ENCODE measurements around the gene CYP2R1.

CYP2R1 gene

GRCh38 chr11:14860511-14860910 lies 31.5 kb downstream of the CYP2R1 start:
- Histone ChIP-seq H3K27me3 (no peaks in the 10 kb centered on the region), H3K27ac (no peak overlapping the region), H3K4me1 (no peaks in the 10 kb centered on the region), H3K36me3 (no peaks in the 10 kb centered on the region), H3K4me3 (no peak overlapping the region), H3K9me3 (peaks cover 0 to 4% (median 0%) of the 10 kb centered on the region in 3 donors)
- no peak for DNase-seq
- intact Hi-C loops (cut with DNase I; ENCODE audit: low total_unique reads), result no loop called here
- TF ChIP-seq CTCF (IDR thresholded peaks at IDR 0.05), result no peak

GRCh38 chr11:14858404-14858803 lies 33.6 kb downstream of the CYP2R1 start:
- TF ChIP-seq CTCF (IDR thresholded peaks at IDR 0.05), result no peak
- no peak overlapping the region for H3K27ac ChIP-seq
- H3K4me3 ChIP-seq, result no peak overlapping the region
- peaks cover 0 to 2% (median 0%) of the 10 kb centered on the region in 3 donors for H3K9me3 ChIP-seq
- no peak for DNase-seq
- H3K36me3 ChIP-seq, result no peaks in the 10 kb centered on the region
- no peaks in the 10 kb centered on the region for H3K4me1 ChIP-seq
- no peaks in the 10 kb centered on the region for H3K27me3 ChIP-seq
- intact Hi-C loops (cut with DNase I; ENCODE audit: low total_unique reads), result no loop called here

GRCh38 chr11:14857621-14858020 lies 34.4 kb downstream of the CYP2R1 start:
- TF ChIP-seq CTCF (IDR thresholded peaks at IDR 0.05), result no peak
- intact Hi-C loops (cut with DNase I; ENCODE audit: low total_unique reads), result no loop called here
- Histone ChIP-seq H3K4me1 (no peaks in the 10 kb centered on the region), H3K27ac (no peak overlapping the region), H3K9me3 (no peaks in the 10 kb centered on the region), H3K27me3 (no peaks in the 10 kb centered on the region), H3K4me3 (no peak overlapping the region), H3K36me3 (no peaks in the 10 kb centered on the region)
- DNase-seq, result no peak

- intact Hi-C loops (cut with DNase I; ENCODE audit: low total_unique reads), result no loop called here
- Histone ChIP-seq H3K27me3 (no peaks in the 10 kb centered on the region), H3K36me3 (no peaks in the 10 kb centered on the region), H3K27ac (no peak overlapping the region), H3K4me3 (no peak overlapping the region), H3K9me3 (no peaks in the 10 kb centered on the region), H3K4me1 (no peaks in the 10 kb centered on the region)
- no peak for DNase-seq
- no peak for TF ChIP-seq CTCF (IDR thresholded peaks at IDR 0.05)
These were observed 36.1 kb downstream of the CYP2R1 start for GRCh38 chr11:14855890-14856289.

- H3K36me3 ChIP-seq, result no peaks in the 10 kb centered on the region
- H3K9me3 ChIP-seq, result no peaks in the 10 kb centered on the region
- no peaks in the 10 kb centered on the region for H3K4me1 ChIP-seq
- intact Hi-C loops (cut with DNase I; ENCODE audit: low total_unique reads), result no loop called here
- H3K27ac ChIP-seq, result no peak overlapping the region
- TF ChIP-seq CTCF (IDR thresholded peaks at IDR 0.05), result no peak
- H3K4me3 ChIP-seq, result no peak overlapping the region
- no peak for DNase-seq
- H3K27me3 ChIP-seq, result no peaks in the 10 kb centered on the region
These were observed 38.0 kb downstream of the CYP2R1 start for GRCh38 chr11:14854057-14854456.

GRCh38 chr11:14852571-14853177 lies 39.4 kb downstream of the CYP2R1 start:
- Histone ChIP-seq H3K4me3 (no peak overlapping the region), H3K4me1 (no peaks in the 10 kb centered on the region), H3K36me3 (no peaks in the 10 kb centered on the region), H3K9me3 (no peaks in the 10 kb centered on the region), H3K27me3 (no peaks in the 10 kb centered on the region), H3K27ac (no peak overlapping the region)
- TF ChIP-seq CTCF (IDR thresholded peaks at IDR 0.05), result no peak
- intact Hi-C loops (cut with DNase I; ENCODE audit: low total_unique reads), result no loop called here
- DNase-seq, result no peak
